ENCODE measurements around the gene RNF19B. TPM values are rescaled to one million over a fixed set of nuclear protein-coding genes. Genes with fewer than 3 reads are reported as not detected.

Gene RNF19B
- total RNA-seq, 1 donor from 2014 or later = 37.9 TPM

DNA sequence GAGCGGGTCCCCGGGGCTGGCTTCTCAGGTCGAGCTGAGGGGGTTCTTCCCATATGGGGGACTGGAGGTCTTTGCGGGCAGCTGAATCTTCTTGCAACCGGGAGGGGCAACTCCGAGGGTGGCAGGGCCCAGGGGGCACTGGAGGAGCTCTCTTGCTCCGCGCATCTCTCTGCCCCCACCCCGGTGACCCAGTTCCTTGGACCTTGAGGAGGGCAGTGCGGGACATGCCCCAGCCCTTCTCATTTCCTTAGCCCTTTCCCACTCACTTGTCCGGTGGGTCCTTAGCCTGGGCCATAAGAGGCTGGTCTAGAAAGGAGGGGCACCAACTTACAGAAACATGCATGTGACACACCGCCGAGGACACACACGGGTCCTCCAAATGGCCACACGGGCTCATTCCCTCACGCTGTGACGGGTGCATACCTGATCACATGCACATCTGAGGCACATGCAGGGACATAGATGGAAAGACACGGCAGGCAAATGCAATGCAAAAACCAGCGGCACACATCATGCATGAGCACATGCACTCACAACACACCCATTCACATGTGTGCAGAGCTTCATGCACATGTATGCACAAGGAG is 77.7 kb downstream of the RNF19B start:
- no peak for DNase-seq

Other genes with a start within 250 kb of the RNF19B start
- gene YARS1, start 147.5 kb downstream of the RNF19B start, total RNA-seq = 43.4 TPM
- 42.7 TPM for gene S100PBP, start 147.2 kb downstream of the RNF19B start, total RNA-seq
- 17.0 TPM for gene FNDC5, start 93.9 kb downstream of the RNF19B start, total RNA-seq
- 44.0 TPM for gene HPCA, start 78.3 kb downstream of the RNF19B start, total RNA-seq
- gene TMEM54, start 63.4 kb downstream of the RNF19B start, total RNA-seq = 5.3 TPM
- 46.9 TPM for gene AK2, start 72.1 kb upstream of the RNF19B start, total RNA-seq
- gene AZIN2, start 116.3 kb upstream of the RNF19B start, total RNA-seq = 25.4 TPM
- 2.7 TPM for gene TRIM62, start 217.2 kb upstream of the RNF19B start, total RNA-seq